A549 (cell line): Measurements from ENCODE around the gene TCTA.

Experiments
- EHMT2 ChIP-seq: fragments of 200-600 bp; sonication (generic); IDR thresholded peaks from 2 replicates; pipeline ENCODE4 v1.6.1; 2016; ENCODE audit warnings: antibody characterized with exemption, low read depth, mild to moderate bottlenecking, moderate library complexity
- EP300 ChIP-seq, 2 experiments: fragments of >200 bp; sonication (Bioruptor Twin); formaldehyde crosslinking; IDR thresholded peaks; 2 replicates in 1 of 2; 3 replicates in 1 of 2; pipeline ENCODE4 v1.6.1; 2016 to 2017
- POLR2A ChIP-seq: IDR thresholded peaks from 2 replicates; pipeline ENCODE4 v1.6.1; 2012; ENCODE audit warnings: mild to moderate bottlenecking, low read length
- RAD21 ChIP-seq, 2 experiments: fragments of >200 bp in 1 of 2; sonication (Bioruptor Twin) in 1 of 2; formaldehyde crosslinking in 1 of 2; IDR thresholded peaks in 1 of 2; conservative IDR thresholded peaks in 1 of 2; 2 replicates in 1 of 2; 3 replicates in 1 of 2; pipeline ENCODE4 v1.6.1; 2012 to 2018; ENCODE audit warnings: inconsistent platforms in 1 of 2
- TF ChIP-seq, protein P1 (sequence below): fragments of >200 bp; sonication (Bioruptor Twin); formaldehyde crosslinking; IDR thresholded peaks from 3 replicates; pipeline ENCODE4 v1.5.1; 2016

DNA sequence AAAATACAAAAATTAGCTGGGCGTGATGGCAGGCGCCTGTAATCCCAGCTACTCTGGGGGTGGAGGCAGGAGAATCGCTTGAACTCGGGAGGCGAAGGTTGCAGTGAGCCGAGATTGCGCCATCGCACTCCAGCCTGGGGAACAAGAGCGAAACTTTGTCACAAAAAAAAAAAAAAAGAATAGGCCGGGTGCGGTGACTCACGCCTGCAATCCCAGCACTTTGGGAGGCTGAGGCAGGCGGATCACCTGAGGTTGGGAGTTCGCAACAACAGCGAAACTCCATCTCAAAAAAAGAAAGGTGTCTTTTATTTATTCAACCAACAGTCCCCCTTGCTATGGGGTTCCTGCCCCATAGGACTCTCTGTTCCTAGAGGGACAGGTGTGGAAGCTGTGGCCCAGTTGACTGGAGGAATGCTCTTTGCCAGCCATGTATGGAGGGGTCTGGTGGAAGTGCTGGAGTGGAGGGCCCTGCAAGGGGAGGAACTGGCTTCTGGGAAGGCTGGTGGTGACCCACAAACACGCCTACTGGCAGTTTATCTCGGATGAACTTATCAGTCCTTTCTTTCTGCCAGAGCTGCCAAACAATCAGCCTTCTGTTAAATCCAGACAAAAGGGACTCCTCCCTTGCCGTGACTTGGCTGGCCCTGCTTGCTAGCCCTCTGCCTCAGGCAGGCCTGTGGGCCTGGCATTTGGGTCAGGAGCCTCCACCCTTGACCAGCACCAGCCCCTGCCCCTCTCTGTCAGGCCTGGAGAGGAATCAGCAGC lies 53.2 kb downstream of the TCTA start:
- TF ChIP-seq EP300 (IDR thresholded peaks at IDR 0.05) (no peak), EHMT2 (no peak), RAD21 (conservative IDR thresholded peaks at IDR 0.05 in 1 of 2, IDR thresholded peaks at IDR 0.05 in 1 of 2) (no peak), POLR2A (no peak)
- TF ChIP-seq, protein P1, sequence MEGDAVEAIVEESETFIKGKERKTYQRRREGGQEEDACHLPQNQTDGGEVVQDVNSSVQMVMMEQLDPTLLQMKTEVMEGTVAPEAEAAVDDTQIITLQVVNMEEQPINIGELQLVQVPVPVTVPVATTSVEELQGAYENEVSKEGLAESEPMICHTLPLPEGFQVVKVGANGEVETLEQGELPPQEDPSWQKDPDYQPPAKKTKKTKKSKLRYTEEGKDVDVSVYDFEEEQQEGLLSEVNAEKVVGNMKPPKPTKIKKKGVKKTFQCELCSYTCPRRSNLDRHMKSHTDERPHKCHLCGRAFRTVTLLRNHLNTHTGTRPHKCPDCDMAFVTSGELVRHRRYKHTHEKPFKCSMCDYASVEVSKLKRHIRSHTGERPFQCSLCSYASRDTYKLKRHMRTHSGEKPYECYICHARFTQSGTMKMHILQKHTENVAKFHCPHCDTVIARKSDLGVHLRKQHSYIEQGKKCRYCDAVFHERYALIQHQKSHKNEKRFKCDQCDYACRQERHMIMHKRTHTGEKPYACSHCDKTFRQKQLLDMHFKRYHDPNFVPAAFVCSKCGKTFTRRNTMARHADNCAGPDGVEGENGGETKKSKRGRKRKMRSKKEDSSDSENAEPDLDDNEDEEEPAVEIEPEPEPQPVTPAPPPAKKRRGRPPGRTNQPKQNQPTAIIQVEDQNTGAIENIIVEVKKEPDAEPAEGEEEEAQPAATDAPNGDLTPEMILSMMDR: no peak
